HepG2 (cell line): ENCODE results near the gene CCDC61. TPM values are rescaled to one million over a fixed set of nuclear protein-coding genes. Genes with fewer than 3 reads are reported as not detected.

ENCODE experiments used
- CBX1 ChIP-seq: IDR thresholded peaks from one replicate; pipeline ENCODE4 v1.6.1; 2016; ENCODE audit warnings: antibody characterized with exemption, low read depth
- CREM ChIP-seq, 2 experiments: sonication (generic) in 1 of 2; formaldehyde crosslinking in 1 of 2; IDR thresholded peaks; 2 replicates each; pipeline versions ENCODE4 v1.4.0 to v1.6.1; 2016 to 2020; ENCODE audit warnings: antibody characterized with exemption in 1 of 2, mild to moderate bottlenecking in 1 of 2, missing genetic modification reagents in 1 of 2
- E2F5 ChIP-seq: sonication (generic); formaldehyde crosslinking; conservative IDR thresholded peaks from 2 replicates; pipeline ENCODE4 v1.4.0; 2020; ENCODE audit warnings: missing genetic modification reagents
- GATA4 ChIP-seq: sonication (generic); IDR thresholded peaks from 2 replicates; pipeline ENCODE4 v1.6.1; 2016; ENCODE audit warnings: antibody characterized with exemption, low read depth, borderline replicate concordance
- HNRNPUL1 ChIP-seq: fragments of 200-400 bp; formaldehyde crosslinking; IDR thresholded peaks from 2 replicates; pipeline ENCODE4 v1.6.1; 2017; ENCODE audit warnings: low read depth, mild to moderate bottlenecking, low read length, moderate library complexity
- KLF15 ChIP-seq: sonication (generic); formaldehyde crosslinking; IDR thresholded peaks from 2 replicates; pipeline ENCODE4 v1.8.1; 2023; ENCODE audit warnings: borderline replicate concordance, mild to moderate bottlenecking, inconsistent platforms, missing genetic modification reagents, mixed read lengths
- PHF8 ChIP-seq: sonication (generic); formaldehyde crosslinking; IDR thresholded peaks from 2 replicates; pipeline ENCODE4 v1.5.0; 2020; ENCODE audit warnings: missing genetic modification reagents
- SALL1 ChIP-seq: sonication (generic); formaldehyde crosslinking; IDR thresholded peaks from 2 replicates; pipeline ENCODE4 v1.8.0; 2022; ENCODE audit warnings: mild to moderate bottlenecking, missing genetic modification reagents
- ZBTB40 ChIP-seq, 2 experiments: fragments of 450-650 bp in 1 of 2; sonication (generic) in 1 of 2; formaldehyde crosslinking in 1 of 2; IDR thresholded peaks; 2 replicates each; pipeline versions ENCODE4 v1.6.1 to v1.8.0; 2016 to 2022; ENCODE audit warnings: antibody characterized with exemption in 1 of 2, mild to moderate bottlenecking in 1 of 2, missing genetic modification reagents in 1 of 2
- ZFY ChIP-seq: sonication (generic); formaldehyde crosslinking; IDR thresholded peaks from 2 replicates; pipeline ENCODE4 v1.4.0; 2020; ENCODE audit warnings: missing genetic modification reagents
- ZGPAT ChIP-seq: IDR thresholded peaks from 2 replicates; pipeline ENCODE4 v1.6.1; 2016; ENCODE audit warnings: mild to moderate bottlenecking
- ZNF124 ChIP-seq: sonication (generic); formaldehyde crosslinking; IDR thresholded peaks from 2 replicates; pipeline ENCODE4 v1.4.0; 2020; ENCODE audit warnings: missing genetic modification reagents
- ZNF264 ChIP-seq: sonication (generic); formaldehyde crosslinking; IDR thresholded peaks from 2 replicates; pipeline ENCODE4 v1.4.0; 2020; ENCODE audit warnings: missing genetic modification reagents
- ZNF549 ChIP-seq: sonication (generic); formaldehyde crosslinking; IDR thresholded peaks from 2 replicates; pipeline ENCODE4 v1.5.0; 2020; ENCODE audit warnings: missing genetic modification reagents
- ZNF564 ChIP-seq: sonication (generic); formaldehyde crosslinking; IDR thresholded peaks from 2 replicates; pipeline ENCODE4 v1.8.1; 2023; ENCODE audit warnings: mild to moderate bottlenecking, missing genetic modification reagents
- ZNF800 ChIP-seq: sonication (generic); formaldehyde crosslinking; IDR thresholded peaks from 2 replicates; pipeline ENCODE4 v1.4.0; 2020; ENCODE audit warnings: missing genetic modification reagents
- polyA plus RNA-seq, 8 experiments: library from polyadenylated mRNA; depleted of rRNA in 3 of 8; stranded (reverse) in 7 of 8; unstranded in 1 of 8; fragments of >200 nt; fragmentation: Illumina TruSeq in 4 of 8; extraction: Trizol in 4 of 8; gene quantifications; 2 replicates each; pipeline versions ENCODE4 v1.2.1 to v1.2.3, GENCODE V29; 2011 to 2016; ENCODE audit warnings: low read depth in 4 of 8, missing spikeins in 1 of 8, mixed read lengths in 1 of 8; ENCODE audit not compliant: insufficient read depth in 1 of 8
- total RNA-seq, 5 experiments: library from RNA; depleted of rRNA; stranded (reverse); fragments of >200 nt; fragmentation: Illumina TruSeq; extraction: Trizol; gene quantifications; 2 replicates each; pipeline ENCODE4 v1.2.3, GENCODE V29; 2016; ENCODE audit warnings: low read depth in 1 of 5

Gene CCDC61
- total and polyA plus RNA-seq, 2 of the 13 experiments (the other 11 are each of a cell fraction or from before 2014, with no cell fraction given): 4.2 to 4.9 TPM

GRCh38 chr19:45994998-45995714 is at the start of gene CCDC61 (continued):
- TF ChIP-seq HNRNPUL1 (no peak), CREM (IDR thresholded peaks at IDR 0.05) (peak; percentile 87), CREM (CRISPR knock-in tag; IDR thresholded peaks at IDR 0.05) (no peak), ZNF124 (CRISPR knock-in tag) (no peak), E2F5 (CRISPR knock-in tag) (no peak), ZGPAT (no peak; the same call in 1 of the 2 replicates), SALL1 (CRISPR knock-in tag) (0 out of 2 replicates have a peak, but pooled peaks have one; percentile 42), ZFY (CRISPR knock-in tag) (peak; percentile 73), ZNF564 (CRISPR knock-in tag) (no peak), PHF8 (peak; percentile 79), ZNF549 (CRISPR knock-in tag) (no peak), ZNF800 (peak; percentile 36; the same call in 1 of the 2 replicates), ZNF264 (no peak), KLF15 (CRISPR knock-in tag) (no peak), ZBTB40 (IDR thresholded peaks at IDR 0.05) (no peak), ZBTB40 (CRISPR knock-in tag; IDR thresholded peaks at IDR 0.05) (no peak), GATA4 (peak; percentile 33; the same call in 1 of the 2 replicates), CBX1 (no peak)
